Esophagus muscularis mucosa (tissue), 4 donors: ENCODE measurements around the gene IAPP. TPM values are rescaled to one million over a fixed set of nuclear protein-coding genes. Genes with fewer than 3 reads are reported as not detected.

Experiments used
- DNase-seq: peaks from one replicate; pipeline ENCODE4 v3.0.0-alpha.2; 2017; ENCODE audit errors: extremely low spot score
- H3K27ac ChIP-seq, 4 donors: fragments of 200-600 bp; sonication (generic); replicated peaks in 1 of 4; 1 replicate in 3 of 4; 2 replicates in 1 of 4; pipeline ENCODE4 v1.5.1; 2016 to 2019; ENCODE audit warnings: mild to moderate bottlenecking in 1 of 4
- H3K27me3 ChIP-seq, 4 donors: fragments of 200-600 bp; sonication (generic); one replicate each; pipeline versions ENCODE4 v1.5.1 to v1.6.0; 2016 to 2019
- H3K36me3 ChIP-seq, 4 donors: fragments of 200-600 bp; sonication (generic); one replicate each; pipeline ENCODE4 v1.5.1; 2016 to 2019
- H3K4me1 ChIP-seq, 4 donors: fragments of 200-600 bp; sonication (generic); one replicate each; pipeline ENCODE4 v1.5.1; 2016 to 2019
- H3K4me3 ChIP-seq, 4 donors: fragments of 200-600 bp; sonication (generic); 1 replicate in 2 of 4; 2 replicates in 2 of 4; pipeline ENCODE4 v1.5.1; 2016 to 2019; ENCODE audit warnings: mild to moderate bottlenecking in 4 of 4, moderate library complexity in 1 of 4
- H3K9me3 ChIP-seq, 4 donors: fragments of 200-600 bp; sonication (generic); 1 replicate in 3 of 4; 2 replicates in 1 of 4; pipeline ENCODE4 v1.5.1; 2016 to 2019
- CTCF ChIP-seq, 3 experiments: fragments of 200-600 bp in 2 of 3; fragments of 450-650 bp in 1 of 3; sonication (generic) in 2 of 3; IDR thresholded peaks; one replicate each; pipeline ENCODE4 v1.5.1; 2017 to 2019; ENCODE audit warnings: antibody characterized with exemption in 3 of 3, mild to moderate bottlenecking in 2 of 3, moderate library complexity in 1 of 3
- EP300 ChIP-seq: sonication (generic); formaldehyde crosslinking; IDR thresholded peaks from one replicate; pipeline ENCODE4 v1.6.1; 2017; ENCODE audit warnings: antibody characterized with exemption
- POLR2A ChIP-seq: fragments of 450-650 bp; IDR thresholded peaks from one replicate; pipeline ENCODE4 v1.6.1; 2017; ENCODE audit warnings: antibody characterized with exemption, moderate library complexity, mild to moderate bottlenecking, low read depth
- POLR2AphosphoS5 ChIP-seq, 2 donors: sonication (generic); formaldehyde crosslinking; IDR thresholded peaks; one replicate each; pipeline ENCODE4 v1.6.1; 2017; ENCODE audit warnings: antibody characterized with exemption in 2 of 2
- WGBS: methylation state at CpG from one replicate; pipeline ENCODE4 v1.1.5; 2018; 5-methylcytosine and 5-hydroxymethylcytosine counted together
- intact Hi-C: fragments of 100-400 bp; cut with DNase I; formaldehyde crosslinking; loops from one replicate; pipeline ENCODE4 v1.15.1; 2023
- total RNA-seq, 4 donors: library from RNA; depleted of rRNA; stranded (reverse); fragments of >200 nt; gene quantifications; one replicate each; pipeline versions ENCODE4 v1.1.0 to v1.2.1, GENCODE V29; 2016

IAPP gene
- total RNA-seq, 4 donors from 2014 or later: not detected

- intact Hi-C loops: no loop called here
- WGBS: 60% methylated on average over 4 of the region's 4 CpGs
- H3K27me3 ChIP-seq: peaks cover 0 to 13% (median 0%) of the 10 kb centered on the region in 4 donors
- H3K4me3 ChIP-seq: no peak overlapping the region
- no peaks in the 10 kb centered on the region for H3K36me3 ChIP-seq
- no peak for DNase-seq
- H3K4me1 ChIP-seq: no peaks in the 10 kb centered on the region
- TF ChIP-seq POLR2AphosphoS5 (IDR thresholded peaks at IDR 0.05) (no peak), POLR2A (no peak), CTCF (IDR thresholded peaks at IDR 0.05) (no peak), EP300 (no peak)
- no peaks in the 10 kb centered on the region for H3K9me3 ChIP-seq
- H3K27ac ChIP-seq: no peak overlapping the region
Measured at GRCh38 chr12:21428241-21428640, 55.5 kb downstream of the IAPP start.

Other genes with a start within 250 kb of the IAPP start
- gene SLCO1B1, start 241.7 kb upstream of the IAPP start, total RNA-seq: not detected
- under 1 TPM in 1 of 4 donors, not detected in 3; 0.19 TPM for gene SLCO1A2, start 38.0 kb upstream of the IAPP start, total RNA-seq
- 10 to 100 TPM; 14.7 to 18.9 (median 17.1) TPM for gene PYROXD1, start 64.8 kb downstream of the IAPP start, total RNA-seq
- gene RECQL, start 128.7 kb downstream of the IAPP start, total RNA-seq: 10 to 100 TPM; 36.4 to 45.0 (median 42.2) TPM
- 10 to 100 TPM; 11.8 to 24.7 (median 21.6) TPM for gene GOLT1B, start 128.9 kb downstream of the IAPP start, total RNA-seq
- 1 to 10 TPM in 1 of 4 donors, under 1 TPM in 3; 0.40 to 1.2 (median 0.66) TPM for gene SPX, start 153.4 kb downstream of the IAPP start, total RNA-seq
- not detected for gene GYS2, start 231.9 kb downstream of the IAPP start, total RNA-seq